ENCODE results near the gene CPB1. TPM values are rescaled to one million over a fixed set of nuclear protein-coding genes. Genes with fewer than 3 reads are reported as not detected.

The CPB1 gene
- total RNA-seq, 1 donor from 2014 or later: 5.6 TPM

DNA sequence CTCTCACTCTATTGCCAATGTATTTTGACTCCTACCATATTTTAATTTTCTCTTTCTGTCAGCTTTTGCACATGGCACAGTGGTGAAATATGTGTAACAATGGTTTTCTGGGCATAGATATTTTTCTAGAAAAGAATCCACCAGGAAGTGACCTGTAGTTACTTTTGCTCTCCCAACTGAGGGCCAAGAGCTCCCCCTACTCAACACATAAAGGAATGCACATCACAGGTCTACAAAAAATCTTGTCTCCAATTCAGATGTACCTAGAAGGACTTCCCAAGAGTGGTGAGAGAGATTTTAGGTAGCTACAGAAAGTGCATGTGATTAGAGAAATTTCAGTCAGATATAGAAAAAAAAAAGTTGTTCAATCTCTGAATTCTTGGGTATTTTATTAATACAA, 53.1 kb downstream of the CPB1 start:
- DNase-seq (ENCODE audit: low spot score): no peak

DNA sequence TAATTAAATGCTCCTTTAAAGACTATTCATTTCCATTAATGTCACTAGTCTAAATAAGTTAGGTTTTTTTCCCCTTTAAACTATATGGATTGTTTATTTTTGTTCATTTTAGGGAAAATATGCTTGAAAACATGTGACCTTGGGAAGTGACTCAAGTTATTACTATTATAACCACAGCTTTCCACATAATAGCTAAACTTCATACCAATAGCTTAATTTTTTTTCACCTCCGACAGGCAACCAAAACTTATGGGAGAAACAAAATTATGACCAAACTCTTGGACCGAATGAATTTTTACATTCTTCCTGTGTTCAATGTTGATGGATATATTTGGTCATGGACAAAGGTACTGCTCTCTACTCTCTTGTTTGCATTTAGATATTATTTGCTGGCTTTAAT, 53.7 kb downstream of the CPB1 start:
- DNase-seq (ENCODE audit: low spot score): no peak

DNA sequence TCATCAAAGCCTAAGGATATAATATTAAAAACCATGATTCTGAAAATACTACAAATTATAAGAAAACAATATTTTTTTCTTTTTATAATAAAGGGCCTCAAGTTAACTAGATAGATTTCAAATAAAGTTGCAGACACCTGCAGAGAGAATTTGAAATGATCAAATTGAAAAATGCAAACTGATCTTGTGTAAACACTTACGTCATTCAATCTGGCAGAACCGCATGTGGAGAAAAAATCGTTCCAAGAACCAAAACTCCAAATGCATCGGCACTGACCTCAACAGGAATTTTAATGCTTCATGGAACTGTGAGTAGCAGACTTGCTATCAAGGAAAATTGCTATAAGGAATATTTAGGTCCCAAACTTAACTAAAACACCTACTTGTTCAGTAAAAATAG, 54.7 kb downstream of the CPB1 start:
- no peak for DNase-seq (ENCODE audit: low spot score)

DNA sequence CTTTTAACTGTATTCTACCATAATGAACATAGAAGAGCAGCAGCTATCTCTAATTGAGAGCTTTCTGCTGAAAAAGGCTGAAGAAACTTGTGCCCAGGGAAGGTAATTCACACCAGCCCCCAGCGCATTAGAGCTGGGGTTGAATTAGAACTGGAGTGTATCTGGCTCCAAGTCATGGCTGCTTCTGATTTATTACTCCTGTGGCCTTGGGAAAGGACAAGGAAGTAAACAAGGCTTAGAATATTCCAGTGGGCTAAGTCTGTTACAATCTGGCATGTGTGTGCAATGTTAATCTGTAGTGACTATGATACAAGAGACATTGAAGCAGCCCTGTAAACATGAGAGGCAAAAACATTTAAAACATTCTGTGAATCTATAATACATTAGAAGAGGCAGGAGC, 55.6 kb downstream of the CPB1 start:
- DNase-seq (ENCODE audit: low spot score): no peak

DNA sequence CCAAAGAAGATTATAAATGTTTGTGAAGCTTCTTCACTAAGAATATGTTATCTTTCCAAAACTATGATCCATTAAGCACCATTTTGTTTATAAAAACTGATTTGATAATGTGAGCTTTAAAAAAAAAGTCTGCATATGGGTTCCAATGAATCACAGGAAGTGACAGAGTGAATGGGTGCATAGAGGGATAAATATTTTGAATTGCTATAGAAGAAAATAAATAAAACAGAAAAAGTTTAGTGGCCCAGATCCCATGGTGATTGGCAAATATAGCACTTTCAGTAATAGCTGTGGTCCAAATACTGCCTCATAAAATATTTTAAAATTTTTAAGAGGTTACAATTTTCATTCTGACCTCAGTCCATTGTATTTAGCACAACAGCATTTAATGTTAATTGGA, 56.6 kb downstream of the CPB1 start:
- DNase-seq (ENCODE audit: low spot score): no peak

DNA sequence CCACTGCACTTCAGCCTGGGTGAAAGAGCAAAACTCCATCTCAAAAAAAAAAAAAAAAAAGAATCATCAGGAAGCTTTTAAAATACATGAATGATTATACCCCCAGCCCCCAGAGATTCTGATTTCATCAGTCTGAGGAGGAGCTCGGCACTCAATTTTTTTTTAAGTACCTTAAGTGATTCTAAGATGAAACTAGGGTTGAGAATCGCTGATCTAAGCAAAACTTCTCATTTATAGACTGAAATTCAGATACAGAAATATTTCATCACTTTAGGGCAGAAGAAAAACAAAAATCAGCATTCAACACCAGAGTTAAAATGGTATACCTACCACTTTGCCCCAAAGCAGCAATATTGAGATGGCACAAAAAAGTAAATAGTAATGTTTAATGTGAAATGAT, 62.2 kb downstream of the CPB1 start:
- DNase-seq (ENCODE audit: low spot score): no peak

DNA sequence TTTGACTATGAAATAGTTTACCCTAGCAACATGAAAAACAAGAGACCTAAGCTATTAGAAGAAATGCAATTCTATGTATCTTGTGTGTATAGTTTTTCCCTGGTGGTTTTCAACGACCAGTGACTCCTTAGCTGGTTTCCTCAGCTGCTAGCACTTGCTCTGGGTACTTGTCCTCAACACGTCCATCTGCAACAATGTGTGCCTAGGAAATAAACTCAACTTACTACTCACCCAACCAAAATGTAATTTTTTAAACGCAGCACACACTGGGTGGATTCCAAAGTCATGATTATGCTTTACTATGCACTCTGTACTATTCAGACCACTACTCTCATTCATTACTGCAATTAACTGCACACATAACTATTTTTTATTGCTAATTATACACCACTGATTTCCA, 68.5 kb downstream of the CPB1 start:
- no peak for DNase-seq (ENCODE audit: low spot score)

DNA sequence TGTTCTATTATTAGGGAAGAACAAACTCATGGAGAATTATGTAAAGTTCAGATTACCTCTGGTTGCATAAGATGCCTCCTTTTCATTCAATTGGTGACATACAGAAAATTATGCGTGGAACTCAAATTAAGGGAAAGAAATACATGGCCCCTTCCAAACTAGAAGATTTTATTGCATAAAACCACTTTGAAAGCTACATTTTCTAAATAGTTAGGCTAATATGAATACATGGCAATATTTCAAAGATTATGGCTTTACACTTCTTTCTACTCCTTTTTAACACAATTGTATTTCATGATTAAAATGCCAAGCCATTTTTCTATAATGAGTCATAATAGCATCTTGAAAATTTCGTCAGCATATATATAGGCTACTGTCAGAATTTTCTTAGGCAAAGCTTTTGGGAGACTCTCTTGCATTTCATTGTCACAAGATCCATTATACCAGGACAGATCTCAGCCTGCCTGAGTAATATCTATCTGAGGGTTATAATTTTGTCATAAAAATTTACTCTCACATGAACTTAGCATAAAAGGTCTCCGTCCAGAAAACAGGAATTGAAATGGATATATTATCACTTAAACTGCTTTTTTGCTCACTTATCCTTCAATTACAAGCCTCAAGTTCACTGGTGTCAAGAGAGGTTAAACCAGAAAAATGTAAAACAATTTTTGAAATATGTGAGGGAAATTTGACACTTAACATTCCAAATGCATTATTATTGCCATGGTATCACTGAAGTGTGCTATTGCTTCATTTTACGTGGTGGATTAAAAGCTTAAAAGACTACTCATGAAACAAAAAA, 74.6 kb downstream of the CPB1 start:
- no peak for DNase-seq (ENCODE audit: low spot score)

DNA sequence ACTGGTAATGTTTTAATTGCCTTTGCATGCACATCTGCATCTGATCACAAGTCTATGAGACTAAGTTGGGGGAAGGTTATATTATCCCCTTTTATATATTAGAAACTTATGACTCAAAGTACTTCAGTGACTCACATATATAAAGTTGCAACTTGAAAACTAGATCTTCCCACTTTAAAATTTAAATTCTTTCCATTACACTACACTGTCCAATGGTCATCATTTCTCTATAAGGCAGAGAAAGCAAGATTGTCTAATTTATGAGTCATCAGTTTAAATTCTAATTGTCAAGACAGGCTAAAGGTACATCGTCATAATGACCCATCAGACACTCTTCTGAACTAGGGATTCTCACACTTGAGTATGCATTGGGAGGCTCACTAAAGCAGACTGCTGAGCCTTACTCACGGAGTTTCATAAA, 75.4 kb downstream of the CPB1 start:
- DNase-seq (ENCODE audit: low spot score): no peak

DNA sequence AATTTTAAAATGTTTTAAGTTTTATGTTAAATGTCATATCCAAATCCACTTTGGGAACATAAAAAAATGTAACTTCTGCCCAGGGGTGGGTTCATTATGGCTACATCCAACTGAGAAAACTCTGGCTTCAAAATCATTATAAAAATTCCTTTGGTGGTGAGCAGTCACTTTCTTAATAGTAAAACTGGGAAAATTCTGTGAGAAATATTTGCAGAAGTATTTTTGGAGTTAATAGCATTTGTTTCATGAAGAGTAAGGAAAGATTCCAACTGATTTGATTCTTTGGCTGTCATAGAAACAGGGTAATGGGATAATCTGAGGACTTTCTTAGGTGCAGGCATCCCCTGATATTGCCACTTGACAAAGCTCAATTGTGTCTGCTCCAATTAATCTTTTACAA, 76.3 kb downstream of the CPB1 start:
- no peak for DNase-seq (ENCODE audit: low spot score)

DNA sequence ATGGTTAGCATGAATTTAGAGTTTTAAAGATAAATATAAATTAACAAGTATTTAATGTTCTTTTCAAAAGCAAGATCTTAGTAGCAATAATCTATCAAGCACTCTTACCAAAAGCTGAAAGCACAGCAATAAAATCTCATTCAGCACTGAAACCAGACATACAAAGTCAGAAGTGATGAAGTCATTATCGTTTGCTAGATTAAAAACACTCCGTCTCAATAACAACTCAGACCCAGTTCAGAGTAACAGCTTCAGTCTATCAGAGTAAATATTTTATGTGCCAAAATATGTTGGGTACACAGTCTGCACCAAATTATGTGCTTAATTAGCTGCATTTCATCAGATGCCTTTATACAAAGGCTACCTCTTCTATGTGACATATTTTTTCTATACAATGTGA, 79.1 kb downstream of the CPB1 start:
- DNase-seq (ENCODE audit: low spot score): no peak

Other genes with a start within 250 kb of the CPB1 start
- 19.8 TPM for gene AGTR1, start 129.9 kb upstream of the CPB1 start, total RNA-seq
- gene CPA3, start 37.5 kb downstream of the CPB1 start, total RNA-seq: 5.5 TPM
- gene GYG1, start 163.7 kb downstream of the CPB1 start, total RNA-seq: 52.9 TPM

Measured in mesenteric fat pad (tissue), 1 donor.